Measurements from ENCODE around the gene SELENOO. TPM values are rescaled to one million over a fixed set of nuclear protein-coding genes. Genes with fewer than 3 reads are reported as not detected.
A peak's percentile ranks its signal among the peaks of the same experiment; 100 is the strongest.

The SELENOO gene
- total and polyA plus RNA-seq, 12 donors = 9.6 to 29.8 (median 12.2) TPM

- intact Hi-C loops (cut with DNase I) = no loop called here
- no peak for TF ChIP-seq CTCF (IDR thresholded peaks at IDR 0.05)
- H3K27ac ChIP-seq = peak within 1 kb of the TSS in 9 of 10 donors; percentile 41 to 80 (median 63)
- H3K9me3 ChIP-seq = no peaks in the 10 kb centered on the region
- WGBS, 2 donors = 3 to 8% methylated on average over 28 to 61 of the region's 61 CpGs
- ATAC-seq (peak in 7 of 8 donors; percentile 29 to 70 (median 43)), DNase-seq (peak in 1 of 2 donors; percentile 59)
- H3K27me3 ChIP-seq = peaks cover 0 to 39% (median 0%) of the 10 kb centered on the region in 7 donors
- H3K4me3 ChIP-seq = peak within 1 kb of the TSS; percentile 36 to 75 (median 59)
- H3K4me1 ChIP-seq = peaks cover 6 to 50% (median 21%) of the 10 kb centered on the region in 9 donors
- H3K36me3 ChIP-seq = peaks cover 0 to 8% (median 0%) of the 10 kb centered on the region in 9 donors
These were observed 61.0 kb downstream of the SELENOO start, which contains the start of gene MAPK12 for GRCh38 chr22:50261615-50262459. Gene MAPK12 (minus strand): TSS chr22:50261683. CDS start chr22:50261509, 174 bp downstream.

DNA sequence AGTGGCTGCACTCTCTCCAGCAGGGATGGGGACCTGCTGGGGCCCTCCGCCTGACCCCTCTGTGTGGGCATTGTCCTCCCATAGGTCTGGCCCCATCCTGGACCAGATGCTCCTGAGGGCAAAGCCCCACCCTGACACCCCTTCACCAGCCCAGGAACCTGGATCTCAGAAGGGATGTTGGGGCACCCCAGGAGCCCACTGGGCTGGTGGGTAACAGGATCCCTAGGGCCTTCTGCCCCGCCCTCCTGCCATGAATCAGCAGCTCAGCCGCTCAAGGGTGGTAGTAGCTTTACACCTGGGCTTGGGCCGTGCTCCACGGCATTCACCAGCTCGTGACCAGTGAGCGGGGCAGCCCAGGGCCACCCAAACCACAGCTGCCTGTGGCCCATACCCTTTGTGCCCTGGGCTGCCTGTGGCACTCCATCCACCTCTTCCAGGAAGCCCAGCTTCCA is 61.7 kb downstream of the SELENOO start:
- ATAC-seq = no peak
- WGBS, 2 donors = 70 to 75% methylated on average over 7 of the region's 7 CpGs
- no peaks in the 10 kb centered on the region for H3K9me3 ChIP-seq
- no peak overlapping the region for H3K4me3 ChIP-seq
- H3K27me3 ChIP-seq = peaks cover 0 to 46% (median 0%) of the 10 kb centered on the region in 7 donors
- peaks cover 10 to 55% (median 25%) of the 10 kb centered on the region in 9 donors for H3K4me1 ChIP-seq
- no peak for TF ChIP-seq CTCF (IDR thresholded peaks at IDR 0.05)
- peaks cover 0 to 10% (median 0%) of the 10 kb centered on the region in 9 donors for H3K36me3 ChIP-seq
- peak overlapping the region in 3 of 10 donors; percentile 48 to 76 (median 67) for H3K27ac ChIP-seq
- intact Hi-C loops (cut with DNase I) = no loop called here
- DNase-seq = no peak

GRCh38 chr22:50262973-50263617 is 62.3 kb downstream of the SELENOO start:
- no peak overlapping the region for H3K27ac ChIP-seq
- intact Hi-C loops (cut with DNase I) = no loop called here
- peaks cover 0 to 52% (median 0%) of the 10 kb centered on the region in 7 donors for H3K27me3 ChIP-seq
- H3K4me1 ChIP-seq = peaks cover 10 to 53% (median 28%) of the 10 kb centered on the region in 9 donors
- H3K9me3 ChIP-seq = no peaks in the 10 kb centered on the region
- DNase-seq (no peak), ATAC-seq (no peak)
- WGBS, 2 donors = 56 to 58% methylated on average over 9 of the region's 9 CpGs
- H3K36me3 ChIP-seq = peaks cover 0 to 10% (median 0%) of the 10 kb centered on the region in 9 donors
- H3K4me3 ChIP-seq = no peak overlapping the region
- TF ChIP-seq CTCF (IDR thresholded peaks at IDR 0.05) = no peak

DNA sequence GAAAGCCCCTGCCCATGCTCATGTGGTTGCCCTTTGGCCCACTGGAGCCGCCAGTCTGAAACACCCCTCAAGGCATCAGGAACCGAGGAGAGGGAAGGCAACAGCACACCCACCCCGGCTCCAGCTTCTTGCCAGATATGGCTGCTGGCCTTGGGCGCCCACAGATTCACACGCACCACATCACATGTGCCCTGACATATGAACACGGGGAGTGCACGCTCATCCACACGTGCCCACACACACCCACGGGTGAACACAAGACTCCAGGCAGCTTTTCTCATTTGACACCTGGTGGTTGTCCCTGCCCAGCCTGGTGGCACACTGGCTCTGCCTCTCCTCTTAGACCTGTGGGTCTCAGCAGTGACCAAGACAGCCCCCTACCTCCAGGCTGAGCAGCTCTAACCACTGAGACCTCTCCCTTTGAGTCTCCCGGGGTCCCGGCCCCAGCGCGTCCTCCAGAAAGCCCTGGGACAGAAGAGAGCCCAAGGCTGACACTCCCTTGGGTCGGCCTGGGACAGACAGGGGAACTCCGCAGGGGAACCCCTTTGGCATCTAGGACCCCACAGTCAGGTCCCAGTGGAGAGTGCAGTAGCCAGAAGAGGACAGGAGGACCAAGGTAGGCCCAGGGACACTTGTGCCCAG is 63.4 kb downstream of the SELENOO start:
- intact Hi-C loops (cut with DNase I) = no loop called here
- Histone ChIP-seq H3K4me1 (peaks cover 7 to 53% (median 33%) of the 10 kb centered on the region in 9 donors), H3K27ac (no peak overlapping the region), H3K36me3 (peaks cover 0 to 10% (median 0%) of the 10 kb centered on the region in 9 donors), H3K4me3 (no peak overlapping the region), H3K9me3 (no peaks in the 10 kb centered on the region), H3K27me3 (peaks cover 0 to 63% (median 0%) of the 10 kb centered on the region in 7 donors)
- 88 to 91% methylated on average over 15 of the region's 15 CpGs for WGBS, 2 donors
- DNase-seq (no peak), ATAC-seq (no peak)
- no peak for TF ChIP-seq CTCF (IDR thresholded peaks at IDR 0.05)

Measured in heart right ventricle (tissue), 16 donors.